Measurements from ENCODE around the gene PYGL. TPM values are rescaled to one million over a fixed set of nuclear protein-coding genes. Genes with fewer than 3 reads are reported as not detected.
"Not testable (repeated sequence)": the region's sequence is repeated elsewhere in the genome, so short reads cannot be mapped to it uniquely, and the experiment has no call there.

Gene PYGL
- polyA plus RNA-seq, 1 donor = 39.4 TPM

DNA sequence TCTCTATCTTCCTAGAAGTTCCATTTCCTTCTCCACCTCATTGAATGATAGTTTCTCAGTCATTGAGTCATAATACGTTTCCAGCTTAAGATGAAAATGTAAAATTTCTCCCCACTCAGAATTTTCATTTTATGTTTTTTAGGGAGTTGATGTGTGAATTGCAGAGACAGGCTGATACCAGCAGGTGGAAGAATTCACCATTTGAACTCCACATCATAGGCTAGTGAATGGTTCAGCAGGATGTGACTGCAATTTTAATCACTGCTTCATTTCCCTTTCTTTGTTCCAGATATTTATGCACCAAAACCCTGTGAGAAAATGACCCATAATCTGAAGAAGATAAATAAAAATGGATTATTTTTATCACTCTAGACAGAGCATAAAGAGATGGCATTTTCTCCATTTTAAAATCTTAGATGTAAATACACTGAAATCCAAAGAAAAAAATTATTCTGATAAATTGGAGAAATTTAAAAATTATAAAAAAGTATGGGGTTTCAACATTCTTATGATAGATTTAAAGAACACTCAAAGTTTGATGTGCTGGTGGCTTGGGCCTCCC is 10.6 kb upstream of the PYGL start:
- DNase-seq = no peak

DNA sequence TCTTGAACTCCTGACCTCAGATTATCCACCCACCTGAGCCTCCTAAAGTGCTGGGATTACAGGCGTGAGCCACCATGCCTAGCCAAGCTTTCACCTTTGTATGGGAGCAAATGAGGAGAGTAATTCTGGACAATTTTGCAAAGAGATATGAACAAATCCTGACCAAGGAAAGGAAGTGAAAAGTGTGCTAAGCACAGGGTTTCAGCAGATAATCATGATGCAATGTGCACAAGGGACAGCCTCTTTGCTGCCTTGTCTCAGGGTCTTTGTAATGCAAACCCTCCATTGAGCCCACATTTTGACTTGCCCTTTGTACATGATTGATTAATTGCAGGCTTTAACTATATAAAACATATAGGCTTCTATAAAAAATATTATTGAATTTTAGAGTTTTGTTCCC is 9.2 kb upstream of the PYGL start:
- no peak for DNase-seq

DNA sequence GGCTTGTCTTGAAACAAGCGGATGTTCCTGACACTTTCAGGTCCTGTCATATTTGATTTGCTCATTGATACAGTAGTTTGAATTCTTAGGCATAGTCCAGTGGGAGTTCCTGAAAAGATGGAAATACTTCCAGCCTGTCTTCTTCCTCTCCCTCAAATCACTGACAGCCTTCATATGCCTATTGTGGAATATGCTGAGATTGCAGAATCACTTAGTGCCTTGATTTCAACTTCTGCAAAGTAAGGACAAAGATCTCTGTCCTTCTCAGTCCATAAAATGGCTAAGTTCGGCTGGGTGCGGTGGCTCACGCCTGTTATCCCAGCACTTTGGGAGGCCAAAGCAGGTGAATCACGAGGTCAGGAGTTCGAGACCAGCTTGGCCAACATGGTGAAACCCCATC is 6.7 kb upstream of the PYGL start:
- no peak for DNase-seq

DNA sequence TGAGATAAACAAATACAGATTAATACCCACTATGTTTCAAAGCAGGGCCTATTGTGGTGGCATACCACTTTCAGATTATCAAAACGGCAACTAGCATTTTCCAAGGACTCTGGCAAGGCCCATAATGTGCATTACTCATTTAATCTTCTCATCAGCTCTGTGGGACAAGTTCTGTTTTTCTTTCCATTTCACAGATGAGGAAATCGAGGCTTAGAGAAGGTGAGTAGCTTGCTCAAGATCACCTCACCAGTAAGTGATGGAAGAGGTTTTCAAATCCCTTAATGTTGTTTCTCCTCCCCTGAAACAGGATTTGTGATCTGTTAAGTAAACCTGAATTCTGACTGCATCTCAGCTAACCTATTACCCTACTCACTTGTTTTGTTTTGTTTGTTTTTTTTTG is 3.9 kb upstream of the PYGL start:
- no peak for DNase-seq

DNA sequence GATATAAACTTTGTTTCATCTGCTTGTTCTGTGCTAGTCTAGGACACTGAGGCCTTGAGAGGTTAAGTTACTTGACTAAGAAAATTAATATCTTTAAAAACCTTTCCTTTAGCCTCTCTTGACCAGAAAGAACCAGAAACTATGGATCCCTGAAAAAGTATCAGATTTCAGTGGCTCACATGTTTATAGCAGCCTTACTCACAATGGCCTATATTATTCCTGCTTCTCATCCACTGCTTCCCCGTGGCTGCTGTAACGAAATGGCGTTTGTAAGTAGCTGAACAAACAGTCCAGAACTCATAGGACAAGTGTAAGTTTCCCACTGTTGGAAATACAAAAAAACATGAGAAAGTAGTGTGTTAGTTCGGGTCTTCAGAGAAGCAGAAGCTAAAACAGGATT is 3.2 kb upstream of the PYGL start:
- DNase-seq = no peak

DNA sequence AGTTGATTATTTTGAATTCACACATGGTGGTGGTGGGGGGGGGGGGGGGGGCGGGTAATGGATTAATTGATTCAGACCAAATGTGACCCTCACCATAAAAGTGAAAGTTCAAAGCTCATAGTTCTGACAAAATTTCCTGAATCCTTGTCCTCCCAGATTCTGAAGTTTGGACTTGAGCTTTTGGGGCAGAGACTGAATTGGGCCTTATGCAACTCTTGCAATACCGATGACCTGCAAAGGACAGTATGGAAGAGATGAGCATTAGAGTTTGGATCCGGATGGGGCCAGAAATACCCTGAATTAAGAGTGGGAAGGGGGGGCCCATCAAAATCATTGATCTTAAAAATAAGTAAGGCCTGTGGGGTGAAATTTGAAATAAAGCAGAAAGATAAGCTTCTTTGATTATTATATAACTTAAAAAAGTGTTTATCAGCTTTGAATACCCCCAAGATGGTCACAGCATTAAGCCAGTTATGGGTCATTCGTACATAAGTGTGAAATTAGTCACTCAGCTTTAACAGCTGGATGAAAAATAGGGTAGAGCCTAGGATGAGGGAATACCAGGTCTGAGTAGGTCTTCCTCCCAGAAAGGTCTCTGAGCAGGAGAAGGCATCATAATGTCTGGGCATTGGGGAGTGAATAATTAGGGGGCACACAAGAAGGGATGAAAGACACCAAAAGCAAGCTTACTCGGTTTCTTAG is 2.1 kb upstream of the PYGL start:
- no peak for DNase-seq

DNA sequence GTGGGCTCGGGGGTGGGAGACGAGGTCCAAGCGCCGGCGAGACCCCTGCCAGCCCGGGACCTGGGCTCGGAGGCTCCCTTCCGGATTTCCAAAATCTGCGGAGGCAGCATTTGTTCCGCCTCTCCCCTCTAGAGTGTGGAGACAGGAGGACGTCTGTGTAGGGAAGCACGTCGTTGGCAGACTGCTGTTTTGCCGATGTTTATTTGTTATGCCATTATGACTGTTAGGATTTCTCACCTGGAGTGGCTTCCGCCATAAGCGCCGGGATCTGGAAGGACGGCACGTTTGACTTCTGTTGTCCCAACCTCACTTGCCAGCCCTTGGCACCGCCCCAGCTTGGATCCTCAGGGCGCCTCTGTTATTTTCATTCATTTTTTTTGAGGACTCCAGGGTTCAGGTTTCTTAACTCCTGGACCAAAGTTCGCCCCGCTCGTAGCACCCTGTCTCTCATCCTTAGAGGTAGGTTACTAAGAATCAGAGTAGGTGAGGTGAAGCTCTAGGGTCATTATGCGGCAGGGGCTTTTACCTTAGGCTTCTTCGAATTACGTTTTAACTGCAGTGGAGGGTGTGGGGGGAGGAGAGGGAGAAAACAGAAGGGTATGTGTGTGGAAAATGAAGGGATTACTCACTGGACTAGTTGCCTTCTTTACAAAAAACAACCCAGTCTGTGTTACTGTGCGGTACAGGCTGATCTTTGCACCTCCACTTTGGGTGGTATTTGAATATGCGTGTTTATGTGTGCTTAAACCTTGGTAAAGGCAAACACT is 547 bp upstream of the PYGL start:
- DNase-seq = peak; percentile 51

DNA sequence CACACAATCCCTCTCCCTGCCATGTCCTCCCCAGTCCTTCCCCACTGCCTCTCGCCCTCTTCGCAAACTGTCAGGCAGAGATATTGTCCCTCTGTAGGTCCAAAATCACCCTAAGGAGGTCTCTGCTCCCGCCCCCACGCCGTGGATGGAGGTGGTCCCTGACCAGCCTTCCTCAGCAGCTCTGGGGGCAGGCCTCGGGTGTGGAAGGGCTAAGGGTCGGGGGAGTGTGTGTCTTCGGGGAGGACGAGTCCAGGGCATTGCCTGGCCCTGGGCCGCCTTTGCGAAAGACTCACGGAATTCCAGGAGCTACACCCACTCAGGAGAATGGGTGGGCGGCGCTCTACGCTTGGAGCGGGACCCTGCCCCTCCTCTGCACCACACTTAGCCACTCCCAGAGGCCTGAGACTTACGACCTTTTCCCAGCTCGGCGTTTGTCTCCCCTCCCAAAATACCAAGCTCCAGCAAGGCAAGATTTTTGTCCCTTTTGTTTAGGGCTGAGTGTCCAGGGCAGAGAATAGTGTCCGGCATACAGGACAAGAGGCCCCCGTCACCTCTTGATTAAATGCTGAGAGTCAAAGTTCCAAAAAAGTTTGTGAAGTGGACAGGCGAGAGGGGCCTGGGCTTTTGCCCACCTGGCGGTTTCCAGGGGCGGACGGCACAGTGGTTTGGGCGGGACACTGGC is 881 bp downstream of the PYGL start:
- DNase-seq = peak; percentile 40

DNA sequence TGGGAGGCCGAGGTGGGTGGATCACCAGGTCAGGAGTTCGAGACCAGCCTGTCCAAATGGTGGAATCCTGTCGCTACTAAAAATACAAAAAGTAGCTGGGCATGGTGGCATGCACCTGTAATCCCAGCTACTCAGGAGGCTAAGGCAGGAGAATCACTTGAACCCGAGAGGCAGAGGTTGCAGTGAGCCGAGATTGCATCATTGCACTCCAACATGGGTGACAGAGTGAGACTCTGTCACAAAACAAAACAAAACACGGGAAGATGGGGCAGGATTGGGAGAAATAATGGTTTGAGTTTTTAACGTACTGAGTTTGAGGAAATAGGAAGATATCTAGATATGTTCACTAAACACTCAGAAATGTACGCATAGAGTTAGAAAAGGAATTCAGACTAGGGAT is 2.6 kb downstream of the PYGL start:
- DNase-seq = not testable (repeated sequence)

DNA sequence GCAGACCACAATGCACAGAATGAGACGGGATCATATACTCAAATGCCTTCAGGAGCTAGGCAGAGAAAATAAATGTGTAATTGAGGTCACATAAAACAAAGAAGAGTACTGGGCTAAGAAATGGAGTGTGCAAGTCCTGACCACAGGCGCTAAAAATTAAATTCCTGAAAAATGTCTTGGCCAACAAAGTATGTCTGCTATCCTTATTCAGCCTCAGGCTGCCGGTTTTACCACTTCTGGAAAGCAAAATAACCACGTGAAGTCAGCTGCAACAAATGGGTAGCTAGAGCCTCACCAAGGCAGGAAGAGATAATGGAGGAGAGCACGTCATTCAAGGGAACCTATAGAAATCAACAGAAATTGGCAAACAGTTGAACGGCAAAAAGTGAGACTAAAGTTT is 3.1 kb downstream of the PYGL start:
- no peak for DNase-seq

DNA sequence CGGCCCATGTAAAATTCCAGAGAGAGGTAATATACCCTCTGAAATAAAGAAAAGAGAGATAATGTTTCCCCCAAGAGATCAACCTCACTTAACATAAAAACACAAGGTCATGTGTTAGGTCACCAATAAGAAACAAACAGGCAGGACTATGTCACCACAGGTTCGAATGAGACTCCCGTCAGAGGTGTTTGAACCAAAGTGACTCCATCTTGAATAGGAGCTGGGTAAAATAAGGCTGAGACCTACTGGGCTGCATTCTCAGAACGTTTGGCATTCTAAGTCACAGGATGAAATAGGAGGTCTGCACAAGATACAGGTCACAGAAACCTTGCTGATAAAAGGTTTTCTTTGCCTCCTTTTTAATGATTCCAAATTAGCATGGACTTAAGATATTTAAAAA is 6.5 kb downstream of the PYGL start:
- DNase-seq = no peak

DNA sequence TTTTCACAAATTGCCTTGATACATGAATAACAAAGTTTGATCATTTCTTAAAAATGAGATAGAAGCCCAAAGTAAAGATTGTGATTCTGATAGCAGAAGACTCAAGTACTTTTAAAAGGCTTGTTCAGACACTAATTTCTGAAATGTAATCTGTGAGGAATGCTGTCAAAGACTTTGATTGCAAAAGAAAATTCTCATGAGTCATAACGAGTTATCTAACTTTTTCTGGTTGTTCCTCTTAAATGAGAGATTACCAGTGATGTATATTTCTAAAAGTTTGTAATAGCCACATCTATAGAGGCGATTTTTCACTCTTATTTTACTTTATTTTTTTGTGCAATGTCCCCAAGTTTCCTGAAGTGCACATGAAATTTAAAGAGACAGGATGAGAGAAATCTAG is 7.0 kb downstream of the PYGL start:
- DNase-seq = no peak

DNA sequence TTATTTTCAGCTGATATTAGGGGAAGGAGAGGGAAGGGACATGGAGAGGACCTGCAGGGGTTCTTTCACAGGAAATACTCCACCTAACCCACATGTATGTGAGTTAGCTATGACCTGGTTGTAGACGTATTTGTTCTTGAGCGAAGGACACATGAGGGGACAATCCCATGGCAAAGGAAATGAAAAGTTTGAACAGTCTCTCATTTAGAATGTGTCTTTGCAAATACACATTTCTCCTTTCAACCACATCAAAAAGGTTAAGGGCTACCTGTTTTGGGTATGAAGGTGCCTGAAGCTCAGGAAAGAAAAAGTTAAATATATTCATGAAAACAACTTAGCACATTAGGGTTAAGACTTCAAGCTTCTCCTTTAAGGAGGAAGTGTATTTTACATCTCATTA is 7.4 kb downstream of the PYGL start:
- DNase-seq = no peak

DNA sequence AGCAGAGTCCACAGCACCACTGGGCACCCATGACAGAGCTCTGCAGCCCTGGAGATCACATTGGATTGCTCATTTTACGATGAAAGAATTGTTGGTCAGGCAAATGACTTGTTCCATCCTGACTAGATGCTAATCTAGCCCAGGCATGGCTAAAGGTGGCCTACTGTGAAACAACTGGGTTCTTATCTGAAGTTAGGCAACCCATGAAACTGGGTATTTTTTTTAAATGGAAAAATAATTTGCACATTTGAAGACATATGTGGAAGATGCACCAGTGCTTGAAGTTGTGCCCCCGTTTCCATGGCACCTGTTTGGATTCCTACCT is 8.3 kb downstream of the PYGL start:
- DNase-seq = no peak

DNA sequence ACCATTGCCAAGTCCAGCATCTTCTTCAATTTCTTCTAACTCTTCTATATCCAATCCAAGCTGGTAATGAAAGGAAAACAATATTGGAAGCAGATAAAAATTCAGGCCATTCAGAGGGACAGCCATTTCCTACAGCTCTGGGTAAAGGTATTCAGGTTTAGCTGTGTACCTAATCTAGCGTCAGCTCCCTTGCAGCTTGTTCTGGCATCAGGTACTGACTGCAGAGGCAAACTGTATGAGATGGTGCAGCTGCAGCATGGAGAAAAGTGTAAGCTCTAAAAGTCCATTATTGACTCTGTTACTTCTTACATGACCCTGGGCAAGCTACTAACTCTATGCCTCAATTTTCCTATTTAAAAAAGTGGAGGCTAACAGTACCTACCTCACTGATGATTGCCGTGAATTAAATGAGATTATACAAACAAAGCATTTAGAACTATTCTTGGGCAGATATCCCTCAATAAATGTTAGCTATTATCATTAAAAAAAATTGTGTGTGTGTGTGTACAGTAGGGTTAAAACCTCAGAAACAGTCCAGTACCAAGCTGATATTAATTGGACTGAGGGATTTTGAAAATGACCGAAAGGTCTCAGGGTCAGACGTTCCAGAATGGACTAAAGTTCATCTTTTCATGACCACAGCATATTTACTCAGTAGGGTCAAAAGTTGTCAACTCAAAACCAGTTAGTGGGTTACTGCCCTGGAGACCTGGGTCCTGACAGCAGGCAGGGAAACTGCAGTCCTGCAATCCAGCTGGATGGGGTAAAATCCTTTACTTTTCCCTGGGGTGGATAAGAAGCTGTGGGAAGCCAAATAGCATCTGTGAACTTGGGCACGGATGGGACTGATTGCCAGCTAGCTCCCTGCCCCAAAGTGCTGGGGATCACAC is 8.9 kb downstream of the PYGL start:
- DNase-seq = no peak

DNA sequence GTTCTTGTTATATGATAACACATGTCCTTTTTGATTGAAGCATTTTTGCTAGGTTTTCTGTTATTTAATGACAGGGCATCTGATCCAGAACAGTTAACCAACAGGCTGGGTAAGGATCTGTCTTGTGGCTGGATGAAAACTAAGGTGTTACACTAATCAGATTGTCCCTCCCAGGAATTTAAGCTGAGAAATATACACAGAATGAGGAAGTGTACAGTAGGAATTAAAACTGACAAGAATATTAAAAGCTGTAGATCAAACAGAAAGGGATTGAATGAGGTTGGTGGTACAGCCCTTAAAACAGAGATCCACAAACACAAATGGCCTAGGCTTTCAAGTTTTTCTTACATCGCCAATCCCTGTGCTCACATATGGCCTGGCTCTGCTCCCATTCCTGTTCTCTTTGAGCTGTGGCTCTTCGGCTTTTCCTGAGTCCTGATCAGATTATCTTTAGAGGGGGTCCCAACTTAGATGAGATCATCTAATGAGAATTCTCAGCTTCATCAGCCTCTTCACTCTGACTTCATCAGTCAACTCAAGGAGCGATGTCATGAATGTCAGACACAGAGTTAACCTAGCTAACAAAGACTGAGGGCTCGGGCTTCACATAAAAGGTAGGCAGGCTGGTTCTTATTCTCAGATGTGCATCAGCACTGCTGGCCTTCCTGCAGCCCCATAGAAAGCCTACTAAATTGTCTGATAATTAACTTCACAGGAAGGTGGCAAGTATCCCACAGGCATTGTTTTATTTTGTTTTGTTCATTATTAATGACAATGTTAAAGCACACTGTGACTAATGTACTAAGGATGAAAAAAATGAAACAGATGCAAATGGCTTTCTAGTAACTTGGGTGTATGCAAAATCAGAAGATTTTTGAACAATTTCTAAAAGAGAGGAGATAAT is 11.4 kb downstream of the PYGL start:
- DNase-seq = no peak

DNA sequence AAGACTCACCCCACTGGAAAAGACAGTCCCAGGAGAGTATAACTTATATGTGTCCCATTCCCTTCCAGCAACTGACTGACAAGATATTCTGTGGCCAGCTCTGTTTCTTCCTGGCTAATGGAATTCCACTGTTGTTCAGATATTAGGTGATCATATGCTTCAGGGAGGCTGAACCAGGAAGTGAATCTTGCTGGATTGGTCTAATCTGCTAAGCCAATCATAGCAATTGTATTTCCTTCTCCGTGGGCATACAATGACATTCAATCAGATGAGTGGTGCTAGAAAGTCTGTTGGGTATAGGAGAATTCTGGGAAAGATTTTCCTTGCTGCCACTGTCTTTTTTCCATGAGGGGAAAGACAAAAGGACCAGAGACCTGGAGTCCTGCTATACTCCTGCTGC is 12.1 kb downstream of the PYGL start:
- no peak for DNase-seq

DNA sequence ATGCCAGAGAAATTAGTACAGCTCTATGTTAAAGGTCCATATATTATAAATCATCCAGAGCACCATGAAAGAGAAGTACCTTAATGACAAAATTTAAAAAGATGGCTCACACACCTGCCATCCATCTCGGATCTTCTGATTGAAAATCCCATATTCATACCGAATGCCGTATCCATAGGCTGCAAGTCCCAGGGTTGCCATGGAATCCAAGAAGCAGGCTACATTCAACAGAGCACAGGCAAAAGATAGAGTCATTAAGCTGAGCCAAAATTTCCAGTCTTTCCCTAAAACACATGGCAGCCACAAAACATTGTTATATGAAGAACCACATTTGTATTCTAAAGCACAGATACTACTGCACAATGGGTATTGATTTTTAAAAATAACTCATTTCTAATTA is 12.7 kb downstream of the PYGL start:
- DNase-seq = no peak

DNA sequence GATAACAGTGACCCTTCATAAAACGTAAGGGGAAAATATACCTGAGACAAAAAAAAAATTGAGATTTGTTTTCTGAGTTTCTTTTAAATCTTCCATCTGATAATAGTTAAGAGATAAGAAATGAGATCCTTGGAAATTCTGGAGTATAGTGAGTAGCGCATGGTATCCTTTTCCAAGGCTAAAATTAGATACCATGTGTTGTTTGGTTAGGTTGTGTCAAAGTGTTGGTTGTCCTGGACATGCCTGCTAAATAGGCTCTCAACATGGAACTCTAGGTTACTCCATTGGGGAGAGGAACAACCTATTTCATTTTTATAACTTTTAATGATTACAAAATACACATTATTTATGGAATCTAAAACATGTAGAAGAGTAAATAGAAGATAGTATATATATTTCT is 14.8 kb downstream of the PYGL start:
- DNase-seq = no peak

DNA sequence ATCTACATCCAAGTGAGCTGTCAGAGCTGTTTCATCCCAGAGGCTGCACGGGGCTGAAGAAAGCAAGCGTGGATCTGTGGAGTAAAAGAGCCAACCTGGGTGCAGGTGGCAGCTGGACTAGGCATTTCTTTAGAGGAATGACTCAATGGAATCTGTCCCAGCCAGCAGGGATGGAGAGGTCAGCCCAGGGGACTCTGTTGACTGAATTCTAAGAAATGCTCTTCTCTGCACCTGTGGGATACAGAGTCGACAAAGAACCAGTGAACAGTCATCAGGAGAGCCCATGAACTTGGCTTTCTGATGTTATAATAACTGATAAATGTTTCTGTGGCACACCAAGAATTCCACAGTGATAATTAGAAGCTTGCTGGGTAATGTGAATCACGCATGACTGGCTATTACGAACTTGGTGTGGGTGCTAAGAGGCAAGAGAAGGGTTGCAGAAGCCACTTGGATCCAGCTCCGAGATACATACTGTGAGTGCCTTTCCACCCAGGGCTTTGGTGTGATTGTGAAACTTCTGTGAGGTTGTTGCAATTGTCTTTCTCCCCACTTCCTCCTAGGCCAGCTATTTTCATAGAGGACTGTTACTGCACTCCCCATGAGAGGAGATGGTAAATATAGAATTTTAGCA is 16.2 kb downstream of the PYGL start:
- DNase-seq = no peak

DNA sequence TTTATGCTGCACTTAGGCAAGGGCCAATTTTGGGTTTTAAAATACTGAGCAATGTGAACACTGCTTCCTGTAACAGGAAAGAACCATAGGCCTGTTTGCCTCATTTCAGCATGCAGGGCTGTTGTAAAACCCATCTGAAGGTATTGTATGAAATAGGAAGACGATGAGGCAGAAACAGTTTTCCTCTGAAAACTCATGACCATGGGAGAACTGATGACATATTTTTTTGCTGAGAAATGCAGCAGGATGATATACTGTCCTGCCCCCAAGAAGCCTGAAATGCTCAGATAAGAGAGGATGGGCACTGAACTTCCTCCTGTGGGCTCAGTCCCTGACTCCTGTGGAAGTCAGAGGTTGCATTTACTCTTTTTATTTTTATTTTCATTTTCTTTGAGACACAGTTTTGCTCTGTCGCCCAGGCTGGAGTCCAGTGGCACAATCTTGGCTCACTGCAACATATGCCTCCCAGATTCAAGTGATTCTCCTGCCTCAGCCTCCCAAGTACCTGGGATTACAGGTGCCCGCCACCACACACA is 17.4 kb downstream of the PYGL start:
- no peak for DNase-seq
